ACC112 (cell line): ENCODE data around the gene ANTXR1.

Experiments used
- H2AFZ ChIP-seq: fragments of 200-600 bp; sonication (generic); one replicate; pipeline ENCODE4 v1.6.0; 2017; ENCODE audit warnings: antibody characterized with exemption, low read length; ENCODE audit not compliant: unreplicated experiment
- H3K27ac ChIP-seq: fragments of 200-600 bp; sonication (generic); 2 replicates; pipeline ENCODE4 v1.5.1; 2014; ENCODE audit warnings: low read depth, mild to moderate bottlenecking, antibody characterized with exemption, low read length, moderate library complexity
- H3K27me3 ChIP-seq: fragments of 200-600 bp; sonication (generic); 2 replicates; pipeline ENCODE4 v1.6.1; 2014; ENCODE audit warnings: mild to moderate bottlenecking, antibody characterized with exemption, low read length, moderate library complexity, mixed read lengths; ENCODE audit not compliant: insufficient read depth
- H3K36me3 ChIP-seq: fragments of 200-600 bp; sonication (generic); 2 replicates; pipeline ENCODE4 v1.6.1; 2016; ENCODE audit warnings: mild to moderate bottlenecking, antibody characterized with exemption, low read length, moderate library complexity, mixed read lengths; ENCODE audit not compliant: insufficient read depth
- H3K4me1 ChIP-seq: fragments of 200-600 bp; sonication (generic); one replicate; pipeline ENCODE4 v1.6.1; 2016; ENCODE audit warnings: low read length, mixed read lengths; ENCODE audit not compliant: insufficient read depth, unreplicated experiment, control insufficient read depth
- H3K4me3 ChIP-seq: fragments of 200-600 bp; sonication (generic); 2 replicates; pipeline ENCODE4 v1.5.1; 2014; ENCODE audit warnings: mild to moderate bottlenecking, low read depth, low read length
- H3K79me2 ChIP-seq: fragments of 200-600 bp; sonication (generic); one replicate; pipeline ENCODE4 v1.6.0; 2016; ENCODE audit warnings: low read length; ENCODE audit not compliant: control insufficient read depth, unreplicated experiment, insufficient read depth

Gene ANTXR1

DNA sequence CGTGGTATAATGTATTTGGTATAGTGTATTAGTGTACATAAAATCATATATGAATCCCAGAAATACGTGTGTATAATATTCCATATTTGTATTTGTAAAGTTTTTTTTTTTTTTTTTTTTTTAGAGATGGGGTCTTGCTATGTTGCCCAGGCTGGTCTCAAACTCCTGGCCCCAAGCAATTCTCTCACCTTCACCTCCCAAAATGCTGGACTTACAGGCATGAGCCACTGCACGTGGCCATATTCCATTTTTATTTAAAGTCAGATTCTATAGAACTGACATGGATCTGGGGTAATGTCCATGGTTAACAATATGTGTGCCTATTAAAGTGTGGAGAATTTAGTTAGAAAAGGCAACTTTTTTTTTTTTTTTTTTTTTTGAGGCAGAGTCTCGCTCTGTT lies 71.5 kb downstream of the ANTXR1 start:
- Histone ChIP-seq H3K27ac (no peak overlapping the region), H3K4me1 (peaks cover 50% of the 10 kb centered on the region), H3K27me3 (no peaks in the 10 kb centered on the region), H2AFZ (no peak overlapping the region), H3K4me3 (no peak overlapping the region), H3K79me2 (no peaks in the 10 kb centered on the region), H3K36me3 (peaks cover 13% of the 10 kb centered on the region)

DNA sequence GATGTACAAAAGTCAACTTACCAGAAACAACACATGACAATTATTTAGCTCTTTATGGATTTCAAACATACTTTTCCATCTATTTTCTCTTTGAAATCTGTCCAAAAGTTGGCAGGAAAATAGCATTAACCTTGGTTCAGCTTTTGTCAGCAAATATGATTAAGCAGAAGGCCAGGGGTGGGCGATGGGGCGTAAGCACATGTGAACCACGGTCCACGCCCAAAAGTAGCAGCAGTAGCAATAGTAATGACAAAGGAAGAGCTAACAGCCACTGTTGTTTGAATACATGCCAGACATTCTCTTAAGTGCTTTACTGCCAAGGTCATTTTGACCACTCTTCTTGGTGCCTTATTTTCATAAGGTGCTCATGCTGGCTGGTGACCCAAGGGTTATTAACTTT lies 73.5 kb downstream of the ANTXR1 start:
- Histone ChIP-seq H3K79me2 (no peaks in the 10 kb centered on the region), H2AFZ (no peak overlapping the region), H3K4me3 (no peak overlapping the region), H3K27ac (no peak overlapping the region), H3K36me3 (peaks cover 9% of the 10 kb centered on the region; the same call in 1 of the 2 replicates), H3K27me3 (no peaks in the 10 kb centered on the region), H3K4me1 (peaks cover 52% of the 10 kb centered on the region)

DNA sequence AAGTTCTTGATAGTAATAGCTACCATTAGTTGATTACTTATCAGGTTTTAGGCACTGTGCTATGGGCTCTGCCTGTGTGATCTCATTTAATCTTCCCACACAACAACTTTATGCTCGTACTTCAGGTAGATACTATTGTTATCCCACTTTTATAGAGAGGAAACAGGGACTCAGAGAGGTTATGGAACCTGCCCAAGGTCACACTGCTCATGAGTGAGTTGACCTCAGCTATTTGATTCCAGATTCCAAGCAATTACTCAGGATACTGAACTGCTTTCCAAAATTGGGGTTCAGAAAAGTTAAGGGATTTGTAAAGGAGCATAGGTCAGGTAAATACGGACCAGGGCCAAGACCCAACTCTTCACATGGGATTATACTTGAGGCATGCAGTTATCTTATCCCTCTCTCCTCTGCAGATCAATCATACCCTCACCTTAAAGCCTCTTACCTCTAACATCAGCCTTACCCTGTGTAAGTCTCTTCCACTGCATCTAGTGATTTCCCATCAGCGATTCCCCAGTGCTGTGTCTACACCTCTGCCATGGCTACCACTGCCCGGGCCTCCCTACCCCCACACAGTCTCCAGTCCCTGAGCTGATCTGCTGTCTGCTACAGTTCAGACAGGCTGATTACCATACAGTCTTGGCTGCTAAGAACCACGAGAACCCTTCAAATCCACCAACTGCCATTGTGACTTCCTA lies 74.4 kb downstream of the ANTXR1 start:
- no peak overlapping the region; the same call in 1 of the 2 replicates for H3K4me3 ChIP-seq
- no peak overlapping the region for H3K27ac ChIP-seq
- peaks cover 9% of the 10 kb centered on the region; the same call in 1 of the 2 replicates for H3K36me3 ChIP-seq
- H3K79me2 ChIP-seq = no peaks in the 10 kb centered on the region
- no peak overlapping the region for H2AFZ ChIP-seq
- peaks cover 46% of the 10 kb centered on the region for H3K4me1 ChIP-seq
- no peaks in the 10 kb centered on the region for H3K27me3 ChIP-seq

DNA sequence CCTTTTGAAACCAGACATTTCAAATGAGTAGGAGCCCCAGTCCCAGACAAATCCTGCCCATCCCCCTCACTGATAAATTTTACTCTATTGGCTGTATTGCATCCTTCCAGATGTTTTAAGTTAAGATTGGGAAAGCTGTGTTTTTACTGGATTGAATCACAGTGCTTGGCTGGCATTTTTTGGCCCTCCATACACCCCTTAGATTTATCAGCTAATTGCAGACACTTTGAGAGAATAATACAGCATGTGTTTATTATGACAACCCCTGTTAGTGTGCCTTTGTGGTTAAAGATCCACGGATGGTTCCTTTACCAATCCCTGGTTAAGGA lies 74.9 kb downstream of the ANTXR1 start:
- Histone ChIP-seq H3K79me2 (no peaks in the 10 kb centered on the region), H3K27me3 (no peaks in the 10 kb centered on the region), H2AFZ (no peak overlapping the region), H3K4me1 (peaks cover 44% of the 10 kb centered on the region), H3K27ac (peak overlapping the region; percentile 9), H3K36me3 (peaks cover 12% of the 10 kb centered on the region; the same call in 1 of the 2 replicates), H3K4me3 (no peak overlapping the region; the same call in 1 of the 2 replicates)

DNA sequence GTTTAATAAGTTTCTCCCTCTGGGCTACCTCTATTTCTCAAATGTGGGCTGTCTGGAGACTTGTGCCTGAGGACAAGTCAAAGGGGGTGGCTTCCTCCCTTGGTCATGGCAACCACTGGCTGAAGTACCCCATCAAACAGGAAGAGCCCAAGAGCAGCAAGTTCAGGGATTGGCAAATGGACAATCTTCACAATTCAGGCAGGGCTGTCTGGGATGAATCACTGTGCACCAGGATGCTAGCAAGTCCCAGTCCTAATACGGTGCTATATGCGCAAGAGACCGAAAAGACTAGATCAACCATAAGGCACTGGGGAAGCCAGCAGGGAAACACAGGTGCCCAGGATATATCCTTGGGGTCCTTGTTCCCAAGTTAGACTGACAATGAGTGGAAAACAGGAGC lies 75.5 kb downstream of the ANTXR1 start:
- peak overlapping the region; percentile 9 for H3K27ac ChIP-seq
- peaks cover 12% of the 10 kb centered on the region; the same call in 1 of the 2 replicates for H3K36me3 ChIP-seq
- no peaks in the 10 kb centered on the region for H3K27me3 ChIP-seq
- H2AFZ ChIP-seq = no peak overlapping the region
- no peaks in the 10 kb centered on the region for H3K79me2 ChIP-seq
- H3K4me1 ChIP-seq = peaks cover 38% of the 10 kb centered on the region
- no peak overlapping the region for H3K4me3 ChIP-seq

DNA sequence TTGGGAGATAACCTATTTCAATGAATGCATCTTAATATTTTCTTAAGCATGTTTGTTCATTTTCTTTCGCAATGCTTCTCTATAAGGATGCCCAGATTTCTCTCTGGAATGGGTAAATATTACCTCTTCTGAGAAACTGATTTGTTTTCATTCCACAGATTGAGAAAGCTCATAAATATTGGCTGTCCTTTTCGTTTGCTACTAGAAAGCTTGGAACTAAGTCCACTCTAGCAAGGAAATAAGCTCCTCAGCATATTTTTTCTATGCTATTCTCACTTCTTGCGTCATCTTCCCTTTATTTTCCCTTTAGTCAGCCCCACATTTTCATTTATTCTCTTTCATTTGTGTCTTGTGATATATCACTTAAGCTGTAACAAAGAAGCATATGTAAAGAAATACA lies 76.3 kb downstream of the ANTXR1 start:
- no peak overlapping the region for H3K4me3 ChIP-seq
- H3K27ac ChIP-seq = peak overlapping the region; percentile 9
- H3K36me3 ChIP-seq = peaks cover 17% of the 10 kb centered on the region
- H2AFZ ChIP-seq = no peak overlapping the region
- no peaks in the 10 kb centered on the region for H3K27me3 ChIP-seq
- peaks cover 31% of the 10 kb centered on the region for H3K4me1 ChIP-seq
- no peaks in the 10 kb centered on the region for H3K79me2 ChIP-seq

DNA sequence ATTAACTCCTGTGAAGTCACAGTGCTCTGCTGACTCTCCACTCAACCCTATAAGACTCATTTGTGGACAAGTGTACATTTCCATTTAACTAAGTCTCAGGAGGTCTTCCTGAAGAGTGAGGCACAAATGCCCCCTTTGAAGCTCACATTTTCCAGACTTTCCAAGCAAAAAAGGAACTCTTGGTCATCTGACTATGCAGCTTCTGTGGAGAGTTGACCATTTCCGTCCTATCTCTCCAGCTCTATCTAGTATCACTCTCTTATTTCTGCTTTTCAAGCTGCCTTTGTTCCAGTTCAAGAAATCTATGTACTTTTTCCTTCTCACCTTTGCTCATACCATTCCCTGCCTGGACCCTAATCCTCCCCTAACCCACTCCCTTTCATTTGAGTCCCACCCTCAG lies 77.0 kb downstream of the ANTXR1 start:
- Histone ChIP-seq H3K79me2 (no peaks in the 10 kb centered on the region), H3K27ac (no peak overlapping the region), H3K4me3 (no peak overlapping the region), H3K4me1 (peaks cover 37% of the 10 kb centered on the region), H3K27me3 (no peaks in the 10 kb centered on the region), H3K36me3 (peaks cover 23% of the 10 kb centered on the region), H2AFZ (no peak overlapping the region)

DNA sequence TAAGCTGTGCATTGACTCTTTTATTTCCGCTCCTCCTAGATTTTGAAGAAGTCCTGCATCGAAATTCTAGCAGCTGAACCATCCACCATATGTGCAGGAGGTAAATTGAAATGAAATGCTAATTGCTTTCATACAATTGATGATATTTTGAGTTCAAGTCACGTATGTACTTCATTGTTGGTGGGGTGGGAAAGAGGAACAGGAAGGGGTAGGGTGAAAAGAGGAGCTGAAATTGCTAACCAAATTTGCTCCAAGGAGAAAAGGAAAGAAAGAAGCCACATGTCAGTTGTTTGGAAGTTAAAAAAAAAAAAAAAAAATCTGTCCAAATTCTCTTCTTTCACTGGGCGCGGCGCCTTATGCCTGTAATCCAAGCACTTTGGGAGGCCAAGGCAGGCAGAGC lies 77.8 kb downstream of the ANTXR1 start:
- Histone ChIP-seq H3K4me1 (peaks cover 43% of the 10 kb centered on the region), H3K4me3 (no peak overlapping the region), H3K27me3 (no peaks in the 10 kb centered on the region), H2AFZ (no peak overlapping the region), H3K36me3 (peaks cover 23% of the 10 kb centered on the region), H3K27ac (no peak overlapping the region), H3K79me2 (no peaks in the 10 kb centered on the region)

DNA sequence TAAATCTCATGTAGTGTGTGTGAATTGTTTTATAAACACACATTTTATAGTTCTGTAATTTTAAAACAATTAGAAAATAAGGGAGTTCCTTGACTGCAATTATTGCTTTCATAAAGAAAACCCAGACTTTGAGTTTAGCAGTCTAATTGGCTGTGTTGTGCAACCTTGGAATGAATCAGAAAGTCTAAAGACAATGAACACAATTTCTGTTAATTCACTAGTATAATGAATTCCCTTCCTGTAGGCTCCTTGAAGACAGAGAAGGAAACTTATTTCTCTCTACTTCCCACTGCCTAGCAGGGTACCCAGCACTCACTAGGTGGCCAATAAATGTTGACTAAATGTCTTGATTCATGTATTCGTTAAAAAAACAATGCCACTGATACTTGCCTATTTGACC lies 79.9 kb downstream of the ANTXR1 start:
- H3K79me2 ChIP-seq = no peaks in the 10 kb centered on the region
- no peaks in the 10 kb centered on the region for H3K27me3 ChIP-seq
- H3K4me3 ChIP-seq = no peak overlapping the region
- H2AFZ ChIP-seq = no peak overlapping the region
- H3K36me3 ChIP-seq = peaks cover 23% of the 10 kb centered on the region
- H3K27ac ChIP-seq = no peak overlapping the region
- H3K4me1 ChIP-seq = peaks cover 41% of the 10 kb centered on the region

DNA sequence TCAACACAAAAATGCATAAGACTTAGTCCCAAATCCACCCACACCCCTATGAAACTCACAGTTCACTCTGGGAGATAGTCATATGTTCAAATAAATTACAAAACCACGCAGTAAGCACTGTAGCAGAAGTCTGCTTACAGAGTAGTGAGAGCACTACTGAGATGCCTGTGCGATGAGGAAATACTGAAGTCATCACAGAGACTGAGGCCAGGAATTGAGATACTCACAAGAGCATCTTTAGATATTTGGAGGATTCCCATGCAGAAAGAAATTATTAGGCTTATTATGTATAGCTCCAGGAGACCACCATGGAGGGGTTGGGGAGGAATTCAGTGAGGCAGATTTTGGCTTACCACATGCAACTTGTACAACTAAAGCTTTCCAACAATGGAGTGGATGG lies 82.3 kb downstream of the ANTXR1 start:
- no peak overlapping the region for H3K4me3 ChIP-seq
- H3K4me1 ChIP-seq = peaks cover 42% of the 10 kb centered on the region
- H3K27me3 ChIP-seq = no peaks in the 10 kb centered on the region
- H3K79me2 ChIP-seq = no peaks in the 10 kb centered on the region
- H2AFZ ChIP-seq = no peak overlapping the region
- H3K27ac ChIP-seq = 0 out of 2 replicates have a peak overlapping the region, but pooled peaks have one; percentile 0
- peaks cover 23% of the 10 kb centered on the region for H3K36me3 ChIP-seq

DNA sequence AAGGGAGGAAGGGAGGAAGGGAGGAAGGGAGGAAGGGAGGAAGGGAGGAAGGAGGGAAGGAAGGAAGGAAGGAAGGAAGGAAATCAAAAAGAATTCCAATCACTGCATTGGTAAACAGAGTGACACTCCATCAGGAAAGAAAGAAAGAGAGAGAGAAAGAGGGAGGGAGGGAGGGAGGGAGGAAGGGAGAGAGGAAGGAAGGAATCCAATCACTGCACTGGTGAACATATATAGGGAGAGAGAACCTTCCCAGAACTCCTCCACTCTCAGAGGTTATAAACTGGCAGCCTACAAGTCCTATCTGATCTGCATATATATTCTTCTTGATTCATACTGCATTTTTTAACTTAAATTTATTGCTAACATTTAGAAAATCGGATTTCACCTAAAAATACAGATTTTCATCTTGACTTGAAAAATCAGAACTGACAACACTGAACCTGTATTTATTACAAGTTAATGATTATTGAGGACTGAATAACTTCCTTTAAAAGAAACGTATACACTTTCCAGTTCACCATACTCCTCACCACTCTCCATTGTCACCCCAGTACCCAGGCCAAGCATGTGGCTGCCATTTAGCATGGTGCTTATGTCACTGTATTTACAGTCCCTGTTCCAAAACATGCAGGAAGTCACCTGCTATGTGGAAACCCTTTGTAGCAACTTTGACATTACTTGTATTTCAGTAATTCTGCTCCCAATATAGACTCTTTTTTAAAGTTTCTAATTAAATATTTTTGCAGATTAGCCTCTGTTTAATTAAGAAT lies 83.5 kb downstream of the ANTXR1 start:
- Histone ChIP-seq H3K36me3 (peaks cover 19% of the 10 kb centered on the region), H3K4me1 (peaks cover 44% of the 10 kb centered on the region), H3K27me3 (no peaks in the 10 kb centered on the region), H3K4me3 (no peak overlapping the region), H2AFZ (no peak overlapping the region), H3K79me2 (no peaks in the 10 kb centered on the region), H3K27ac (no peak overlapping the region)
